NCI-H1694 (cell line): ENCODE measurements around the gene TMEM272.
A peak's percentile ranks its signal among the peaks of the same experiment; 100 is the strongest.
"Not testable (repeated sequence)": the region's sequence is repeated elsewhere in the genome, so short reads cannot be mapped to it uniquely, and the experiment has no call there.

Experiments used
- DNase-seq: peaks from one replicate; lab custom pipeline; 2025; lab: John Stamatoyannopoulos, UW

TMEM272 gene

DNA sequence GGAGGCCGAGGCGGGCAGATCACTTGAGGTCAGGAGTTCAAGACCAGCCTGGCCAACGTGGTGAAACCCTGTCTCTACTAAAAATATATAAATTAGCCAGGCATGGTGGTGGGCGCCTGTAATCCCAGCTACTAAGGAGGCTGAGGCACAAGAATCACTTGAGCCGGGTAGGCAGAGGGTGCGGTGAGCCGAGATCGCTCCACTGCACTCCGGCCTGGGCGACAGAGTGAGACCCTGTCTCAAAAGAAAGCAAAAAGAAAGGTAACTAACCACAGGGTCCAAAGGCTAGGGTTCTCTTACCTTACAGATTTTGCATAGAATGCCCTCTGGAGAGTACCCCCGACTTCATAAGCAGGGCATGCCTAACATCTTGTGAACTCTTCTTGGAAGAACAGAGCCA is 20.3 kb downstream of the TMEM272 start:
- not testable (repeated sequence) for DNase-seq

DNA sequence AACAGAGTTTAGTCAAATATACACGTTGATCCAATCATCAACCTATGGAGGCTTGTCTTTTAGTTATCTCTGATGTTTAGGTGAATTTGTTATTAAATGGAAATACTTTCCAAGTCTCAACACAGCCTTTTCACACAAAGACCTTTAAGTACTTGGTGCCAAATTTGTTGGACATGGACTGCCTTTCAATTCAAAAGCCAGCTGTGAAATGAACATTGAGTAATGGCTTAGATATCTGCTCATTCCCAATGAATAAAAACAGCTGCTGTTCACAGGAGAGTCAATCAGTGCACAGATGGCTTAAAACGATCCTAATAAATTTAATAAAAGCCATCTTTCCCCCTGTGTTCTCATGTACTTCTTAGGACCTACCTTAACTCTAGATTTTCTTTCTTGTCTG is 21.1 kb downstream of the TMEM272 start:
- peak; percentile 46 for DNase-seq

DNA sequence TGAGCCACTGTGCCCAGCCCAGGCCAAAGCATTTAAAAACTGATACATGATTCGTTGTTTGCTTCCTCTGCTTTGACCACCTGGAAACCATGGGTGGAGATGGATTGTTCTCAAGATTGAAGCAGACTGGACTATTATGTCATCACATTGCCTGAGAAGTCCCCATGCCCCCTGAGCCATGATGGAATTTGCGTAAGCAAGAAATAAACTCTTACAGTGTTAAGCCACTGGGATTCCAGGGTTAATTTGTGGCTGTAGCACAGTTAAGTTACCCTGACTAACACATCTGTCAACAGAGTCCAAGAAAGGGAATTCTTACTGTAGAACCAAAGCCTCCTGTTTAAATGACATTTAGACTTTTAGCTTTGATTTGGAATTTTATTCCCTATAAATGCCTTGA is 21.6 kb downstream of the TMEM272 start:
- DNase-seq, result no peak

DNA sequence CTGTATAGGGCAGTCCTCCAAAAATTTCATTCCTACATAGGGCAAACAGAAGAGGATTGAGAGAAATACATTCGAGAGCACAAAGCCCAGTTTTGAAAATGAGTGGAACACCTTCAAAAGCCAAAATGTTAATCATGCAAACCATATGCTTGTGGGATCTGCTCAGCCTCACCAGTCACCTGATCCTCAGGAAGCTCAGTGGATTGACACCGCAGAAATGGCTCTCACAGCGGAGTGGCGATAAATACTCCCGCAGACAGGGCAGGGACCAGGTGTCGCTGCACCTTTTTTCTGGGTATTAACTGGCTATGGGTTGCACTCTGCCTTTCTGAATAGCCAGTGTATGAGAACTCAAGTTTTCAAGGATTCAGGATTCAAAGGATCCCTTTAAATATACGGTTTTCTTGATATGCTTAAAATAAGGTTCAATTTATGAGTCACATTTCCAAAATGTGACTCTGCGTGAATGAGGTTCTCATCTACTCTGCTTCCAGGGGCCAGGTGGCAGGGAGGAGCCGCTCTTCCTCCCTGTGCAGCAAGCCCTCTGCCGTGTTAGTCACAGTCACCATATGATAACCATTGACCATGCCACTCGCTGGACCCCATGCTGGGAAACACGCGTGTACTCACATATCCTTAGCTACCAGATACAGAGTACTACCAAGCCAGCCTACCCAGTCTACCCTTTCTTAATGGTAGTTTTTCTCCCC is 22.7 kb downstream of the TMEM272 start:
- DNase-seq, result no peak

DNA sequence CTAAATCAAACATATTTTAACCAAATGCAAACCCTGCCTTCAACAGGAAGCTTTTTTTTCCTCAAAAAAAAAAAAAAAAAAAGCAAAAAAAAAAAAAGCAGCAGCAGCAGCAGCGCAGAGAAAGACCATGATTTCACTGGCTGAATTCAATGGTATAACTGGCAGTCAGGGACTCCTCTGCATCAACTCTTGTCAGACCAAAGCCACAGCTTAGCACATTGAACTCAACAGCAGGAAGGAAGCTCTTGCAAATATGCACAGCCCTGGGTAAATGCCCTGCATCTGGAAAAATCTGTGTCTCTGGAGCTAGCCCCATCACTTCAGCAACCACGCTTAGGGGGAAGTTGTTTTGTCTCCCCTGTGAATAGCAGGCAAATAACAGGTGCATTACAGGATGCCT is 23.4 kb downstream of the TMEM272 start:
- DNase-seq, result no peak

DNA sequence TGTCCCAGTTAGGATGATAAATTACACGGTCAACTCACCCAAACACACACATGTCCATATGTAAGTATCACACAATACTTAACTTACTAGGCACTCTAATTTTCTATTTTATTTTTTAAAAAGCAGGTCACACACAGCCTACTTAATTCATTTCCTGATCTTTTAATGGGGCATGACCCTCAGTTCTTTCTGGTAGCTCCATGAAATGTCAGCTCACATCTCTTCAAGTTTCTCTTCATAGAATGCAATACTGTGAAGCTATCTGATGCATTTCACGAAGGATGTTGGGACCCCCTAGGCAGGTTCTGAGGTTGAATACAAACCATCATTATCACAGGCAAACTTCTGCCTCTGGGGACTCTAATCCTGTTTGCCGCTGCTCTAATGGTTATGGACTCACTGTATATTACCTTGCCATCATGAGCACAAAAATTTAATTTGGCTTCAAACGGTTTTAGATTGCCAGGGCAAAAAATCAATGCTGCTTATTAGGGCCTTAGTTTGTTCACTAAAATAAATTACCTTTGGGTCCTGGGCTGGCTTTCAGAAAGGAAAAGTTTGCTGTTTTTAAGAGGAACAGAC is 24.9 kb downstream of the TMEM272 start:
- no peak for DNase-seq

DNA sequence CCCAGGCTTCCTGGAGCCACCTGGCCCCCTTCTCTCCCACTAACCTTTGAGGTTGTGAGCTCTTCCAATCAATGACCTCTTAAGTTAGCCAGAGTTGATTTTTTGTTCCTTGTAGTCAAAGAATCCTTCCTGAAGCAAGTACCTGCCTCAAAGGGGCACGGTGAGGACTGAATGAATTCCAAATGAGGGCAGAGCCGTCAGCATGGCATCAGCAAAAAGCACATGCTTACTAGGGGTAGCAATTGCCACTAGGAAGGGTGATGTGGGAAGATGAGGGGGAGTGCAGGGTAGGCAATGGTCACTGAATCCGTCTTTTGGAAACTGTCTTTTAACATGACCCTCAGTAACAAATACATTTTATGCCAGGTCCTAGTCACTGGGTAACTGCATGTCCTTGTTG is 25.4 kb downstream of the TMEM272 start:
- no peak for DNase-seq

DNA sequence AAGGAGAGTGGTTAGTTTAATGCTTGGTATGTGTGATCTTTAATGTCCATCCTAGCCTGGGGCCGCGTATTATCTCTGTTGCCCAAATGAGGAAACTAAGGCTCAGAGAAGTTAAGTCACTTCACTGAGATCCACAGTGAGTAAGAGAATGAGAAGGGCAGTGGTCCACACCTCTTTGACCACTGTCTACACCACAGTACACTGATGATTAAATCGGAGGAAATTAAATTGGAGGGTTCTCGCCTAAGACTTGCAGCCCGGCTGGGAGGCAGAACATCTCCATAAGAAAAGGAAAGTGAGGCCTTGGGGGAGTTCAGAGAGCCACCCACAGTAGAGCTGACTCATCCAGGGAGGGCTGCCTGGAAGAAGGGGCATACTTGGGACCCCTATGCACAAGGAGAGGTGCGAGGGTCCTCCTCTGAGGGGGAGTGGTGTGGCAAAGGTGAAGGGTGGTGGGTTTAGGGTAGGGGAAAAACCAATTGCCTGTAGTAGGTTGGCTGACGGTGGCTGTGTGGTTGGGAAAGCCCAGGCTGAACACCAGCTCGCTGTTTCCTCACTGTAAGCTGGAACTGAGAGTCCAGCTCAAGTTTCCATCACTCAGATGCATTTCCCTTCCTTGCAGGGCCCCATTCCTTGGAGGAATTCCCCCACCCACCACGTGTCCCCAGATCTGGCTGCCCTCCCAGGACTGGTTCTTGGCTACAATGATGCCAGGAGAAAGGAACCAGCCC is 26.0 kb downstream of the TMEM272 start:
- DNase-seq, result no peak

DNA sequence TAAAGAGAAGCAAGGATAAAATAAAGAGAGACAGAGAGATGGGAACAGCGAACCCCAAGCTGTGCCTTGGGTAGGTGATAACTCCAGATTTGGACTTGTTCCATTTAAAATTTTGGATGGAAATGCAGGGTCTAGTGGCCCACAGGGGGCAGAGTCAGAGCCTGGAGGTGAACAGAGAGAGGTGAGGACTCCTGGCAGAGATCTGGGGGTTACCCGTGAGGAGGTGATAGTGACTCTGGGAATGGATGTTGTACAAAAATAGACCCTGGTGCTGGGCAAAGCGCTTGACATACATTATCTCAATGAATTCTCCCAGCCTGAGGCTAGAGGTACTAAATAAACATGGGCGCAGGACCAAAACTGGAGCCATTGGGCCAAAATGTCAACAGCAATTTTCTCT is 26.7 kb downstream of the TMEM272 start:
- no peak for DNase-seq

DNA sequence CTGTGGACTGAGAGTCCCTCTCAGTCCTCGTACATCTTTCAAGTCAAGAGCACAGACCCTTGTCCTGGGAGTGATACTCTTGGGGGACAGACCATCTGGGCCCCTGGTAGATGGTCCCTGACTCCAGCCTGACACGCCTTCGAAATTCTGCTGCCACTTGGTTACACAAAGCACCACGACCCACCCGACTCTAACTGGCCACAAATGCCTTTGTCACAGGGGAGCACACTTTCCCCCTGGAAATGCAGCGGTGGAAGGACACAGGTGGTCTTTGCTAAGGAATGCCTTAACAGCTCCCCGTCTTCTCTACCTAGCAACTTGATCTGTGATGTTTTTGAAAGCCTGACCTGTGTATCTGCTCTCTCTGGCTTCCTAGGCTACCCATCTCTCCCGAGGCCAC is 27.3 kb downstream of the TMEM272 start:
- DNase-seq, result no peak

DNA sequence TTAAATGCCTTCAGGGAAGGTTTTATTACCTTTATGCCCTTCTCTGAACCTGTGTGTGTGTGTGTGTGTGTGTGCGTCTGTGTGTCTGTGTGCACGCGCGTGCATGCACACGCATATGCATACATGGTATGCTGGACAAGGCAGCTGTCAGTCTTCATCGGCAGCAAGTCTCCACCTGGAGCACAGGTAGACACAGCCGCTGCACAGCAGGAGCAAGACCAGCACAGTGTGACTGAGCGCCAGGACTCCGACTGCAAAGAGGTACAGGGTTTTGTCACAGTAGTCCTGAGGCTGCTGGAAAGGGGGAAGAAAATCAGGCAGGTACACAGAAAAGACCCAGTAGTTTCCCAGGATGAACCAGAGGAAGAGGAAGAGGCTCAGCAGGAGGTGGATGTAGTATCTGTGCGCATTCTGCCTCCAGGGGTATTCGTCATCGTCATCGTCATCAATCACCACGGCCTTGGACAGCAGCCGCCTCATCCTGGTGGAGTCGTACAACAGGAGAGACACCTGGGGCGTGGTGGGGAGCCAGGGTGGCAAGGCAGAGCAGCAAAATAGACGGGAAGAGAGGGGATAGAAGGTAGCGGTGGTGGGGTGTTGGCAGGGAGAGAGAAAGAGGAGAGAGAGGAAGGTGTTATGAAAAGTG is 28.2 kb downstream of the TMEM272 start:
- DNase-seq, result no peak

DNA sequence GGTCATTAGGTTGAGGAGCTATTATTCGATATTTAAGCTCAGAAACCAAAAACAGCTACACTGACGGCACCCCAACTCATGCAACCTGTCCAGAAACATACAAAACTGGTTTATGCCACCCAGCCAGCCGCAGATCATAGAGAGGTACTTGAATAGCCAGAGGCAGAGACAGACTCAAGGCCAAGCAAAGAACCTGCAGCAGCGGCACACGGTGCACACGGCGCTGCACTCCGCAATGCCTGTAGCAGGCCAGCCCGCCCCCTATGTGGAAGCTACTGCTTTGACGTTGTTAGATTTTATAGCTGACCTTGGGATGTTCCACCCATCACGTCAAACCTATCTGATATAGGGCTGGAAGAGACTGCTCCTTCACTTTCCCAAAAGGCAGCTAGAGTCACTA is 29.1 kb downstream of the TMEM272 start:
- DNase-seq, result no peak

DNA sequence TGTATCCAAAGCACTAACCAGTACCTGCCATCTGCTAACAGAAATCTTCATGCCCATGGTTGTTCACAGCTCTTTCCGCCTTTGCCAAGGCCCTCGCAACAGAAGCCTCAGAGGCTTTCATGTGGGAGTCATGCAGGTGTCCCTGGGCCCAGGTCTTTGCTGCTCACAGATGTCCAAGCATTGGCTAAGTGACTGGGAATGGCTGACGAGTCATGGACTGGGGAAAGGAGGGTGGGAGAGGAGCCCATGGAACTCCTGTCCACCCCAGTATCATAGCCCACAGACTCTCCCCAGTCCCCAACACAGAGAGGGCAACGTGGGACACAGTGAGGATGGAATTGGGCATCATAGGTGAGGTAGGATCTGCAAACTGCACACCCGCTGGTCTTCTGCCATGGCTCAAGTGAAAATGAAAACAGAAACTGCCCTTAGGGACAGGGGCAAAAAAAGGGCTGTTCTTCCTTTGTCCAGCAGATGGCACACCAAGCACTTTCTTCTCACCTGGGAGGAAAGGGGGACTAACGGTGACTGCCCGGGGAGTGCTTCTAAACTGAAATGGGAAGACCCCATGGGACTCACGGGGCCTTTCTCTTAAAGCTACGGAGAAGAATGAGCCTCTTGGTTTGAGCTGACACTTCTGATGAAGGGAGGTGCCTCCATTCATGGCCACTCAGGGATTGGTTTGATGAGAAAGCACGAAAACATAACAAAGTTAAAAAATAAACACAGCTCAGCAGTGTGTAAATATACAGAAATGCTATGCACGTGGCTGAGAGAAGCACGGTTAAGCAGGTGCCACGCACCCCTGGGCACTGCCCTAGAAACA is 29.9 kb downstream of the TMEM272 start:
- peak; percentile 62 for DNase-seq

DNA sequence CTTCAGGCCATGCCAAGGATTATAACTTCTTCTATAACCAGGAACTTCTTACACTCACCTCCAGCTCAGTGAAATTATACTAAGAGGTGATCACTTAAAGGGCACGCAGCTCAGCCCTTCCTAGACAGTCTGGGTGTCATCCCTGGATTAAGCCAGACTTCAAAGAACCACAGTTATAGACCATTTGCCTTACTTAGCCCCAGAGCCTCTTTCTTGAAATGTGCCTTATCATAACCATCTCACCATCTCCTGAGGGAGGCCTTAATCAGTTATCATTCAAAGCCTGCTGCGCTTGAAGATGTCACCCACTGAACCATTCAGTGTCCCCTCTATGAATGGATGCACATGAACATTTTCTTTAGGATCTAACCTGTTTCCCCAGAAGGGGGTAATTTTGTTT is 30.9 kb downstream of the TMEM272 start:
- no peak for DNase-seq

DNA sequence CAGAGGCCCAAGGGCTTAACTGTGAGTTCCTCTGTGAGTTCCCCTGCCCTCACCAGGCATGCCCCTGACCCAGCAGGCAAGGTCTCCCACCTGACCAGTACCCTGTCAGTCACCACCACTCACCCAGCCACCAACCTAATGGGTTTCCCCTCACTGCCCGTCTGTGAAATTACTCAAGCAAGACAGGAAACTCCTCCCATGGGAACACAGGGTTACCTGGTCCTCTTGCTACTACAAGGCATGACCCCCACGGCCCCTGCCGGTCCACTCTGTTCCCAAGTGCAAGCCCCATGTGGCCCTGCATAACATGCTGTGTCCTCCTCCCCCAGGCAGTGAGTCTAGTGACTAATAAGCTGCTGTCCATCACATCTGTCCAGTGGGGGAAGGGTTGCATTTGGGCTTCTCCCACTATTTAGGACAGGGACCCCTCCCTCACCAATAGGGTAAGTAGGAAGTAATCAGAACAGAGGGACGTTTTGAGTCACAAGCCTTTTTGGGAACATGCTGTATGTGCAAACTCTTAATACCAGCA is 33.0 kb downstream of the TMEM272 start:
- no peak for DNase-seq

DNA sequence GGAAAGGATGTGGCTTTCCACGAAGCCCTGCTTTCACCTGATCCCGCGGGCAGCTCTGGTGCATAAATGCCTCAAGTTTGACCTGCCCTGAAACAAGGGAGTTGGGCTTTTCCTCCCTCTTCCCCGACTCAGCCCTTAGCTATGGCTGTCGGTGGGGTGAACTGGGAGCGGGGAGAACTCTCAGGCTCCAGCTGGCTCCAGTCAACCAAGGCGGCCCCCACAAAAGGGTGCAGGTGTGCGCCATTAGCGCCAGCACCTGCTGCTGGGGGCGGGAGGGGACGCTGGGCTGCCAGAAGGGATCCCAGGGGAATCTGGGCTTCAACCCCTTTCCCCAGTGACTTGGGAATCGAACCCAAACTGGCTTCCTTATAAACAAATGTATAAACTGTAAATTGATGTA is 33.9 kb downstream of the TMEM272 start:
- DNase-seq, result no peak

DNA sequence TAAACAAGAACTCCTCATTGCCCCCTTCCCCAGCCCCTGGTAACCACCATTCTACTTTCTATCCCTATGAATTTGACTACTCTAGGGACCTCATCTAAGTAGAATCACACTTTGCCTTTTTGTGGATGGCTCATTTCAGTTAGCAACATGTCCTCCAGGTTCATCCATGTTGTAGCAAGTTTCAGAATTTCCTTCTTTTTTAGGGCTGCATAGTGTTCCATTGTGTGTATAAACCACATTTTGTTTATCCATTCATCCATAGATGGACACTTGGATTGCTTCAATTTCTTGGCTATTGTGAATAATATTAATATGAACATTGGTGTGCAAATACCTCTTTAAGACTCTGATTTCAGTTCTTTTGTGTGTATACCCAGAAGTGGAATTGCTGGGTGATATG is 36.2 kb downstream of the TMEM272 start:
- no peak for DNase-seq

DNA sequence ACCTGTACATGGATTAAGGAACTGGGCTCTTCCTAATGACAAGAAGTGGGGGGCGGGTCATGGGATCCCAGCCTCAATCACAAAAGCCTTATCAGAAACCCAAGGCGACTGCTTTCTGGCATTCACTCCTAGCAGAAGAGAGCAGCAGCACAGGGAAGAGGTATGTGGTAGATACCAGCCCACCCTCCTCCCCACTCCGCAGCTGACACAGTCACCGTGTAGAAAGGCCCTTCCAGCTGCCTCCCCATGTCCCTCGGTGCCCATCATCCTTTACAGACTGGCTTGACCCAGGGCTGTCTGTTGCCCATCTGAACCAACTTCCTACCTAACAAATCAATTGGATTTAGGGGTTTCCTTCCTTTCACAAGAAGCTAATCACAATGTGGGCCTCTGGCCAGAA is 37.9 kb downstream of the TMEM272 start:
- no peak for DNase-seq

DNA sequence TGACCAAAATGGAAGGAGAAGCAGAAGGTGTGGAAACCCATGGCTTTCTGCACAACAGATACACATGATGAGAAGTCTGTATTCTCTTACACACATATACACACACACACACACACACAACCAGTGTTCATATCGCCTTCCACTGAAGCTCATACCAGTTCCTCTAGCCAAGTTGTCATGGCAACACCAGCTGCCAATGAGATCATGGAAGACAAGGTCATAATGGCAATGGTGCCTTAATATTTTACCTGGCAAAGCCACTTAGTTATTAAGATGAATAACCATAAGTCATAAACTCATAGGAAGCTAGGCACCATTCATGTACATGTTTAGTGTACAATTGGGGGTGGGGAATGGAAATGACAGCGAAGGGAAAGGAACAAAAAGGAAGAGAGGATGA is 38.4 kb downstream of the TMEM272 start:
- DNase-seq, result peak; percentile 19

DNA sequence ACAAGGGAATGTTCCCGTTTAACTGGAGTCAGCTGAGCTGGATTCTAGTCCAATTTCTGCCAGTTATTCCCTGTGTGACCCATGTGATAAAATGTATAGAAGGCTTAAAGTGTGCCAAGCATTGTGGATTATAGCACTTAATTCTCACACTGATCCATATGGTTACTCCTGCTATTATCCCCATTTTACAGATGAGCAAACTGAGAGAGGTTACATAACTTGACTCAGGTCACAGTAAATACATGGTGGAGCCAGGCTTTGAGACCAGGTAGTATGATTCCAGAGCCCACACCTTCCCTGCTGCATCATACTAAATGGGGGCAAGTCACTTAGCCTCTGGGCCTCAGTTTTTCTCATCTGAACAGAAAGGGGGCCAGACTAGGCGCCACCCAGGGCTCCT is 39.1 kb downstream of the TMEM272 start:
- no peak for DNase-seq

DNA sequence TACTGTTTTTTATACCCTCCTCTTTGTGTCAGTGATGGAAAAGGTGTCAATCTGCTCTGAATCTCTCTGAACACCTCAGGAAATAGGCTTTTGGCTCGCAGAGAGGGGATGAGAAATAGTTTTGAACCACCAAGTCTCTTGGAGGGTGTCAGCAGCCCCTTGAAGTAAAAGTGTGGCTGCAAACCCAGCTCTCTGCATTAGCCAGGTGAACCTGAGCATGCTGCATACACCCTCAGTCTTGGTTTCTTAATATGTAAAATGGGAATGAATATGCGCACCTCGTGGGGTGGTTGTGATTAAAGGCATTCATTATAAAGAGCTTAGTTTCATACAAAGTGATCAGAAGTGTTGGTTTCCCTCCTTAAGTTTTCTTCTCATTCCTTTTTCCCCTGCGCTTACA is 39.7 kb downstream of the TMEM272 start:
- DNase-seq, result no peak
